H1 (cell line): ENCODE measurements around the gene GLE1. TPM values are rescaled to one million over a fixed set of nuclear protein-coding genes. Genes with fewer than 3 reads are reported as not detected.

Source experiments
- CTCF ChIA-PET: fragments of 300-600 bp; sonication (Branson Sonifier 250); formaldehyde crosslinking; loops from one replicate; lab custom pipeline; 2021; ENCODE audit not compliant: partially characterized antibody; lab: Charles Lee
- POLR2A ChIA-PET: fragments of 300-600 bp; sonication (Branson Sonifier 250); formaldehyde crosslinking; loops from one replicate; lab custom pipeline; 2021; ENCODE audit warnings: inconsistent platforms; ENCODE audit not compliant: partially characterized antibody; lab: Charles Lee
- DNase-seq, 2 experiments: peaks; one replicate each; pipeline versions ENCODE4 v3.0.0 to v3.0.0-alpha.2; 2010 to 2022; ENCODE audit warnings: low spot score in 2 of 2, low read depth in 1 of 2, mixed read lengths in 1 of 2
- FAIRE-seq: peaks from 2 replicates; lab custom pipeline; 2011; peaks lifted over from hg19 to GRCh38; lab: Jason Lieb, UNC
- H2AFZ ChIP-seq: 2 replicates; pipeline ENCODE4 v1.8.1; 2012; ENCODE audit warnings: low read length, inconsistent platforms
- H2AK5ac ChIP-seq: 2 replicates; pipeline ENCODE4 v1.6.1; 2013; ENCODE audit warnings: low read depth, low read length
- H2BK120ac ChIP-seq: replicated peaks from 2 replicates; pipeline ENCODE3; 2013; ENCODE audit warnings: low read depth, low read length, inconsistent platforms
- H2BK12ac ChIP-seq: 2 replicates; pipeline ENCODE4 v1.6.1; 2013; ENCODE audit warnings: low read depth, low read length
- H2BK15ac ChIP-seq: 2 replicates; pipeline ENCODE4 v1.6.1; 2013; ENCODE audit warnings: low read length
- H2BK20ac ChIP-seq: 2 replicates; pipeline ENCODE4 v1.6.1; 2013; ENCODE audit warnings: low read length
- H2BK5ac ChIP-seq: 2 replicates; pipeline ENCODE4 v1.6.1; 2013; ENCODE audit warnings: low read depth, low read length
- H3K14ac ChIP-seq: 2 replicates; pipeline ENCODE4 v1.6.1; 2013; ENCODE audit warnings: inconsistent platforms; ENCODE audit not compliant: insufficient read length
- H3K18ac ChIP-seq: 2 replicates; pipeline ENCODE4 v1.6.1; 2013; ENCODE audit warnings: low read length; ENCODE audit errors: extremely low read depth
- H3K23ac ChIP-seq: 2 replicates; pipeline ENCODE4 v1.6.1; 2013; ENCODE audit warnings: inconsistent platforms; ENCODE audit not compliant: insufficient read length
- H3K23me2 ChIP-seq: 2 replicates; pipeline ENCODE4 v1.6.1; 2013; ENCODE audit warnings: low read depth, low read length
- H3K27ac ChIP-seq: 2 replicates; pipeline ENCODE4 v1.6.1; 2011; ENCODE audit warnings: low read depth, low read length, inconsistent platforms
- H3K27me3 ChIP-seq, 4 experiments: replicated peaks in 1 of 4; 1 replicate in 1 of 4; 2 replicates in 3 of 4; pipeline versions ENCODE4 v1.6.1 to v1.8.1; 2011 to 2013; ENCODE audit warnings: low read length in 3 of 4, mild to moderate bottlenecking in 3 of 4, inconsistent platforms in 2 of 4, mixed read lengths in 2 of 4, moderate library complexity in 1 of 4; ENCODE audit not compliant: control insufficient read depth in 3 of 4, insufficient read depth in 3 of 4; ENCODE audit errors: extremely low read depth in 1 of 4
- H3K36me3 ChIP-seq, 4 experiments: 2 replicates each; pipeline versions ENCODE4 v1.6.1 to v1.8.1; 2011 to 2013; ENCODE audit warnings: mild to moderate bottlenecking in 4 of 4, low read length in 3 of 4, moderate library complexity in 2 of 4, control low read depth in 1 of 4, inconsistent platforms in 1 of 4; ENCODE audit not compliant: insufficient read depth in 4 of 4, control insufficient read depth in 2 of 4
- H3K4ac ChIP-seq: replicated peaks from 2 replicates; pipeline ENCODE3; 2013; ENCODE audit warnings: low read length, low read depth, mixed read lengths, inconsistent platforms; ENCODE audit not compliant: insufficient read length
- H3K4me1 ChIP-seq, 4 experiments: replicated peaks in 1 of 4; 1 replicate in 1 of 4; 2 replicates in 3 of 4; pipeline versions ENCODE4 v1.6.1 to v1.8.1; 2011 to 2013; ENCODE audit warnings: low read length in 3 of 4, inconsistent platforms in 2 of 4, mixed read lengths in 1 of 4; ENCODE audit not compliant: insufficient read depth in 4 of 4, control insufficient read depth in 3 of 4
- H3K4me2 ChIP-seq, 2 experiments: 2 replicates each; pipeline versions ENCODE4 v1.6.1 to v1.8.1; 2011 to 2013; ENCODE audit warnings: low read depth in 2 of 2, low read length in 2 of 2, control low read depth in 1 of 2, inconsistent platforms in 1 of 2, mild to moderate bottlenecking in 1 of 2; ENCODE audit not compliant: insufficient read depth in 1 of 2
- H3K4me3 ChIP-seq, 4 experiments: fragments of 200-600, 300-600 bp in 1 of 4; sonication (generic), shearing (Covaris generic), sonication (Bioruptor Twin) in 1 of 4; 2 replicates each; pipeline versions ENCODE4 v1.5.1 to v1.8.1; 2011 to 2016; ENCODE audit warnings: low read length in 4 of 4, low read depth in 3 of 4, control low read depth in 2 of 4, inconsistent platforms in 2 of 4, mild to moderate bottlenecking in 2 of 4, mixed read lengths in 1 of 4, moderate library complexity in 1 of 4; ENCODE audit not compliant: insufficient read depth in 2 of 4; ENCODE audit errors: extremely low read depth in 1 of 4
- H3K56ac ChIP-seq: replicated peaks from 2 replicates; pipeline ENCODE3; 2013; ENCODE audit warnings: low read depth, mild to moderate bottlenecking, mixed read lengths, low read length, inconsistent platforms; ENCODE audit not compliant: insufficient read length
- H3K79me1 ChIP-seq: 2 replicates; pipeline ENCODE4 v1.6.1; 2013; ENCODE audit warnings: low read depth, low read length, control low read depth
- H3K79me2 ChIP-seq, 2 experiments: 2 replicates each; pipeline versions ENCODE4 v1.6.1 to v1.8.1; 2012 to 2013; ENCODE audit warnings: low read length in 2 of 2, mild to moderate bottlenecking in 2 of 2, inconsistent platforms in 1 of 2; ENCODE audit not compliant: insufficient read depth in 2 of 2, control insufficient read depth in 1 of 2
- H3K9ac ChIP-seq, 4 experiments: replicated peaks in 1 of 4; 1 replicate in 1 of 4; 2 replicates in 3 of 4; pipeline versions ENCODE4 v1.6.1 to v1.8.1; 2011 to 2013; ENCODE audit warnings: low read depth in 3 of 4, low read length in 3 of 4, control low read depth in 2 of 4, mild to moderate bottlenecking in 2 of 4, moderate library complexity in 2 of 4, inconsistent platforms in 1 of 4; ENCODE audit errors: extremely low read depth in 1 of 4
- H3K9me3 ChIP-seq, 2 experiments: 2 replicates each; pipeline versions ENCODE4 v1.6.1 to v1.8.1; 2012 to 2013; ENCODE audit warnings: mild to moderate bottlenecking in 2 of 2, moderate library complexity in 2 of 2, control low read depth in 1 of 2, inconsistent platforms in 1 of 2, low read depth in 1 of 2, low read length in 1 of 2, mixed read lengths in 1 of 2; ENCODE audit not compliant: insufficient read depth in 2 of 2
- H4K20me1 ChIP-seq, 2 experiments: replicated peaks in 1 of 2; 2 replicates each; pipeline versions ENCODE3 to v1.8.1; 2011 to 2013; ENCODE audit warnings: inconsistent platforms in 2 of 2, low read length in 2 of 2, mild to moderate bottlenecking in 1 of 2; ENCODE audit not compliant: insufficient read depth in 2 of 2, control insufficient read depth in 1 of 2
- H4K5ac ChIP-seq: 2 replicates; pipeline ENCODE4 v1.6.1; 2013; ENCODE audit warnings: low read length, low read depth, mixed read lengths, inconsistent platforms; ENCODE audit not compliant: insufficient read length
- H4K8ac ChIP-seq: 2 replicates; pipeline ENCODE4 v1.8.0; 2013; ENCODE audit warnings: mild to moderate bottlenecking, moderate library complexity, low read length, inconsistent platforms; ENCODE audit not compliant: insufficient read depth; ENCODE audit errors: extremely low read depth
- H4K91ac ChIP-seq: replicated peaks from 2 replicates; pipeline ENCODE3; 2013; ENCODE audit warnings: low read length, mixed read lengths, inconsistent platforms; ENCODE audit not compliant: insufficient read length
- CHD2 ChIP-seq: IDR thresholded peaks from 2 replicates; pipeline ENCODE4 v1.6.1; 2012; ENCODE audit warnings: low read length, improper control_type of control experiment
- JUND ChIP-seq: IDR thresholded peaks from 2 replicates; pipeline ENCODE4 v1.6.1; 2011; ENCODE audit warnings: mild to moderate bottlenecking, improper control_type of control experiment, low read length
- RAD21 ChIP-seq, 2 experiments: IDR thresholded peaks in 1 of 2; conservative IDR thresholded peaks in 1 of 2; 2 replicates each; pipeline ENCODE4 v1.6.1; 2011; ENCODE audit warnings: low read depth in 2 of 2, low read length in 2 of 2, improper control_type of control experiment in 1 of 2, inconsistent platforms in 1 of 2, mild to moderate bottlenecking in 1 of 2, moderate library complexity in 1 of 2
- RBBP5 ChIP-seq: IDR thresholded peaks from 2 replicates; pipeline ENCODE4 v1.7.1; 2012; ENCODE audit warnings: low read depth, mild to moderate bottlenecking, inconsistent platforms, low read length, moderate library complexity, borderline replicate concordance
- RFX5 ChIP-seq: IDR thresholded peaks from 2 replicates; pipeline ENCODE4 v1.6.1; 2011; ENCODE audit warnings: low read depth, low read length, improper control_type of control experiment, borderline replicate concordance
- SP2 ChIP-seq: IDR thresholded peaks from 2 replicates; pipeline ENCODE4 v1.6.1; 2012; ENCODE audit warnings: mild to moderate bottlenecking, low read length, inconsistent platforms
- TCF12 ChIP-seq: IDR thresholded peaks from 2 replicates; pipeline ENCODE4 v1.6.1; 2011; ENCODE audit warnings: low read depth, mild to moderate bottlenecking, low read length
- YY1 ChIP-seq: IDR thresholded peaks from 2 replicates; pipeline ENCODE4 v1.6.1; 2011; ENCODE audit warnings: low read depth, mild to moderate bottlenecking, low read length
- WGBS, 2 experiments: shearing (Covaris generic) in 1 of 2; methylation state at CpG; one replicate each; pipeline versions ENCODE4 v1.1.6 to v1.1.7; 2013 to 2015; ENCODE audit warnings: low lambda C conversion rate in 2 of 2, mixed read lengths in 2 of 2, inconsistent platforms in 1 of 2, low coverage in 1 of 2, missing lambda C conversion rate in 1 of 2; ENCODE audit not compliant: insufficient replicate concordance in 2 of 2, insufficient coverage in 1 of 2, insufficient read length in 1 of 2; ENCODE audit errors: extremely low coverage in 1 of 2, missing lambda C conversion rate in 1 of 2; 5-methylcytosine and 5-hydroxymethylcytosine counted together
- polyA plus RNA-seq, 7 experiments: library from polyadenylated mRNA; depleted of rRNA in 3 of 7; stranded (reverse) in 5 of 7; unstranded in 2 of 7; fragments of >200 nt in 5 of 7; fragments of 200-250 nt in 2 of 7; gene quantifications; 1 replicate in 5 of 7; 2 replicates in 1 of 7; 4 replicates in 1 of 7; pipeline versions ENCODE4 v1.2.1 to v1.2.3, GENCODE V29; 2011 to 2013; ENCODE audit warnings: missing spikeins in 2 of 7, mixed read lengths in 2 of 7
- total RNA-seq: library from RNA; stranded (reverse); fragmentation: NEBNext Ultra II Directional; extraction: Animal tissue kit (Norgen Biotek cat#: 25700); gene quantifications from 2 replicates; pipeline ENCODE4 v1.2.1, GENCODE V29; 2021

Gene GLE1
- total and polyA plus RNA-seq, 2 of the 8 experiments (the other 6 are each of a cell fraction or from before 2014, with no cell fraction given) = 9.6 to 14.9 TPM

- H2BK20ac ChIP-seq = no peak overlapping the region
- no peak overlapping the region for H2BK5ac ChIP-seq
- H2AFZ ChIP-seq = no peak overlapping the region
- H3K18ac ChIP-seq = no peak overlapping the region
- FAIRE-seq (no peak), DNase-seq (no peak)
- no peak overlapping the region for H3K9ac ChIP-seq
- H3K23ac ChIP-seq = no peak overlapping the region
- no peak overlapping the region for H3K56ac ChIP-seq
- no peaks in the 10 kb centered on the region for H3K23me2 ChIP-seq
- ChIA-PET CTCF (interaction anchor here (0.8 to 1.3 kb wide), 3 partner anchors 9 to 102 kb away, joined by 3 read pairs; no protein-coding TSS in a partner anchor), POLR2A (interaction anchor here (7.2 kb wide), 1 partner anchor 12 kb away, joined by 56 read pairs; the partner anchor contains the start of gene SPTAN1)
- no peak overlapping the region for H3K4me3 ChIP-seq
- H3K36me3 ChIP-seq = peaks cover 8 to 24% (median 15%) of the 10 kb centered on the region in 4 experiments; a peak in 5 of 8 replicates
- H3K79me1 ChIP-seq = no peaks in the 10 kb centered on the region
- no peak overlapping the region for H3K4me2 ChIP-seq
- no peak overlapping the region for H3K14ac ChIP-seq
- no peak overlapping the region for H2BK15ac ChIP-seq
- no peak overlapping the region for H4K91ac ChIP-seq
- no peaks in the 10 kb centered on the region for H3K9me3 ChIP-seq
- H4K5ac ChIP-seq = no peak overlapping the region
- no peak overlapping the region for H2BK12ac ChIP-seq
- H3K27me3 ChIP-seq = no peaks in the 10 kb centered on the region
- no peak for TF ChIP-seq RAD21 (IDR thresholded peaks at IDR 0.05 in 1 of 2, conservative IDR thresholded peaks at IDR 0.05 in 1 of 2; ENCODE audit: low read depth in 2 of 2, low read length in 2 of 2)
- TF ChIP-seq JUND = no peak
- no peak for TF ChIP-seq RFX5
- TF ChIP-seq RBBP5 = no peak
- no peak for TF ChIP-seq YY1
- TF ChIP-seq CHD2 = no peak
- no peak for TF ChIP-seq TCF12
- no peak for TF ChIP-seq SP2
- H4K20me1 ChIP-seq = no peaks in the 10 kb centered on the region
- H3K4me1 ChIP-seq = no peaks in the 10 kb centered on the region
- H3K27ac ChIP-seq = no peak overlapping the region
- H2BK120ac ChIP-seq = no peak overlapping the region
- 85% methylated on average over 3 of the region's 3 CpGs; no CpG with 5 or more reads in 1 of the 2 experiments for WGBS, 2 experiments
- H3K79me2 ChIP-seq = no peaks in the 10 kb centered on the region
- no peak overlapping the region for H2AK5ac ChIP-seq
- no peak overlapping the region for H3K4ac ChIP-seq
- H4K8ac ChIP-seq = no peak overlapping the region
Observed at GRCh38 chr9:128540634-128541360, 36.3 kb downstream of the GLE1 start.
